ENCODE results near the gene GRB10. TPM values are rescaled to one million over a fixed set of nuclear protein-coding genes. Genes with fewer than 3 reads are reported as not detected.
A peak's percentile ranks its signal among the peaks of the same experiment; 100 is the strongest.

GRB10 gene
- total RNA-seq, 1 donor from 2014 or later, result 25.4 TPM

GRCh38 chr7:50805447-50806125 lies 22.9 kb upstream of the GRB10 start:
- intact Hi-C loops (cut with micrococcal nuclease), result no loop called here
- ATAC-seq (no peak), DNase-seq (no peak)

GRCh38 chr7:50803359-50804337 lies 21.0 kb upstream of the GRB10 start:
- ATAC-seq, result no peak
- no peak for DNase-seq
- intact Hi-C loops (cut with micrococcal nuclease), result no loop called here

- ATAC-seq (peak; percentile 27), DNase-seq (no peak)
- intact Hi-C loops (cut with micrococcal nuclease), result no loop called here
Observed at GRCh38 chr7:50801907-50802306, 19.2 kb upstream of the GRB10 start.

GRCh38 chr7:50799873-50800272 lies 17.2 kb upstream of the GRB10 start:
- DNase-seq (no peak), ATAC-seq (peak; percentile 25)
- intact Hi-C loops (cut with micrococcal nuclease), result no loop called here

- ATAC-seq (no peak), DNase-seq (no peak)
- intact Hi-C loops (cut with micrococcal nuclease), result no loop called here
Observed at GRCh38 chr7:50798126-50798525, 15.4 kb upstream of the GRB10 start.

GRCh38 chr7:50795831-50796230 lies 13.1 kb upstream of the GRB10 start:
- no peak for DNase-seq
- no peak for ATAC-seq
- intact Hi-C loops (cut with micrococcal nuclease), result no loop called here

- DNase-seq, result no peak
- intact Hi-C loops (cut with micrococcal nuclease), result no loop called here
- no peak for ATAC-seq
Observed at GRCh38 chr7:50795253-50795652, 12.6 kb upstream of the GRB10 start.

- intact Hi-C loops (cut with micrococcal nuclease), result no loop called here
- no peak for DNase-seq
- peak; percentile 6 for ATAC-seq
Observed at GRCh38 chr7:50793947-50794570, 11.4 kb upstream of the GRB10 start.

- peak; percentile 81 for DNase-seq
- intact Hi-C loops (cut with micrococcal nuclease), result no loop called here
- ATAC-seq, result peak; percentile 90
Observed at GRCh38 chr7:50793120-50793946, 10.6 kb upstream of the GRB10 start.

- peak; percentile 26 for ATAC-seq
- intact Hi-C loops (cut with micrococcal nuclease), result no loop called here
- peak; percentile 64 for DNase-seq
Observed at GRCh38 chr7:50792342-50793119, 9.8 kb upstream of the GRB10 start.

- intact Hi-C loops (cut with micrococcal nuclease), result no loop called here
- ATAC-seq, result no peak
- DNase-seq, result no peak
Observed at GRCh38 chr7:50791938-50792341, 9.2 kb upstream of the GRB10 start.

- no peak for ATAC-seq
- intact Hi-C loops (cut with micrococcal nuclease), result no loop called here
Observed at GRCh38 chr7:50791363-50791937, 8.8 kb upstream of the GRB10 start.

GRCh38 chr7:50790381-50790780 lies 7.7 kb upstream of the GRB10 start:
- no peak for DNase-seq
- no peak for ATAC-seq
- intact Hi-C loops (cut with micrococcal nuclease), result no loop called here

More at GRCh38 chr7:50791363-50791937, 8.8 kb upstream of the GRB10 start:
- DNase-seq, result no peak

- intact Hi-C loops (cut with micrococcal nuclease), result no loop called here
- DNase-seq, result no peak
- no peak for ATAC-seq
Observed at GRCh38 chr7:50788382-50788781, 5.7 kb upstream of the GRB10 start.

GRCh38 chr7:50787825-50788224 lies 5.1 kb upstream of the GRB10 start:
- intact Hi-C loops (cut with micrococcal nuclease), result no loop called here
- ATAC-seq (no peak), DNase-seq (no peak)

- intact Hi-C loops (cut with micrococcal nuclease), result no loop called here
Observed at GRCh38 chr7:50785346-50785745, 2.6 kb upstream of the GRB10 start.

GRCh38 chr7:50783801-50784507 lies 1.3 kb upstream of the GRB10 start:
- DNase-seq (no peak), ATAC-seq (no peak)
- intact Hi-C loops (cut with micrococcal nuclease), result no loop called here

More at GRCh38 chr7:50785346-50785745, 2.6 kb upstream of the GRB10 start:
- no peak for DNase-seq
- ATAC-seq, result no peak

All from left ventricle myocardium superior (tissue), 1 donor.